K562 (cell line): ENCODE measurements around the gene RAB32. TPM values are rescaled to one million over a fixed set of nuclear protein-coding genes. Genes with fewer than 3 reads are reported as not detected.

ENCODE experiments used
- ATAC-seq: fragments of 200-7000 bp; cut with Tn5 transposase; 3 replicates; pipeline ENCODE4 v1.9.1; 2020; ENCODE audit warnings: moderate library complexity
- BruUV-seq: library from RNA; stranded (reverse); fragments of 400-500 nt; replicated peaks from 2 replicates; lab custom pipeline; 2021; lab: Mats Ljungman, UMichigan
- CTCF ChIA-PET: fragments of 300-600 bp; formaldehyde crosslinking; extraction: SDS; loops from one replicate; lab custom pipeline; 2021; ENCODE audit warnings: low intra/inter-chr PET ratio; lab: Yijun Ruan, JAX
- POLR2A ChIA-PET: fragments of 300-600, 350-650 bp; sonication (Branson Sonifier 250); formaldehyde crosslinking; extraction: SDS; loops from one replicate; lab custom pipeline; 2021; ENCODE audit warnings: antibody characterized with exemption, inconsistent platforms; lab: Yijun Ruan, JAX
- DNase-seq, 4 experiments: peaks; one replicate each; pipeline versions ENCODE4 v3.0.0 to v3.0.0-alpha.2; 2011 to 2018; ENCODE audit warnings: low spot score in 3 of 4, mixed read lengths in 3 of 4; ENCODE audit errors: extremely low read depth in 1 of 4
- FAIRE-seq: peaks from 2 replicates; lab custom pipeline; 2011; peaks lifted over from hg19 to GRCh38; lab: Jason Lieb, UNC
- H2AFZ ChIP-seq: 2 replicates; pipeline ENCODE4 v1.6.0; 2011; ENCODE audit warnings: low read depth, low read length, control low read depth, inconsistent platforms
- H3K27ac ChIP-seq: fragments of 200-600 bp; 3 replicates; pipeline ENCODE4 v1.8.0; 2011; ENCODE audit warnings: low read depth, mild to moderate bottlenecking, control low read depth, inconsistent platforms, low read length, moderate library complexity, mixed read lengths; ENCODE audit errors: extremely low read depth
- H3K27me3 ChIP-seq, 2 experiments: fragments of 300-600 bp in 1 of 2; 2 replicates in 1 of 2; 3 replicates in 1 of 2; pipeline versions ENCODE4 v1.6.0 to v1.8.0; 2011; ENCODE audit warnings: inconsistent platforms in 2 of 2, low read length in 2 of 2, mild to moderate bottlenecking in 1 of 2, mixed read lengths in 1 of 2, moderate library complexity in 1 of 2; ENCODE audit not compliant: control insufficient read depth in 2 of 2, insufficient read depth in 2 of 2
- H3K36me3 ChIP-seq: fragments of 300-600 bp; 3 replicates; pipeline ENCODE4 v1.8.0; 2011; ENCODE audit warnings: mild to moderate bottlenecking, low read length, inconsistent platforms; ENCODE audit not compliant: control insufficient read depth, insufficient read depth
- H3K4me1 ChIP-seq, 2 experiments: fragments of 200-600 bp in 1 of 2; replicated peaks in 1 of 2; 2 replicates in 1 of 2; 3 replicates in 1 of 2; pipeline versions ENCODE4 v1.5.1 to v1.8.0; 2011; ENCODE audit warnings: inconsistent platforms in 2 of 2, low read length in 2 of 2, mild to moderate bottlenecking in 1 of 2, mixed read lengths in 1 of 2, moderate library complexity in 1 of 2; ENCODE audit not compliant: control insufficient read depth in 2 of 2, insufficient read depth in 2 of 2
- H3K4me2 ChIP-seq: 2 replicates; pipeline ENCODE4 v1.6.1; 2011; ENCODE audit warnings: low read length, control low read depth, inconsistent platforms, mixed read lengths; ENCODE audit not compliant: insufficient read depth
- H3K4me3 ChIP-seq: fragments of 200-600 bp; sonication (generic), shearing (Covaris generic); 2 replicates; pipeline ENCODE4 v1.5.1; 2016; ENCODE audit warnings: control low read depth, inconsistent platforms
- H3K79me2 ChIP-seq: fragments of 200-600 bp; 3 replicates; pipeline ENCODE4 v1.8.0; 2011; ENCODE audit warnings: low read length, inconsistent platforms; ENCODE audit not compliant: control insufficient read depth, insufficient read depth
- H3K9ac ChIP-seq, 2 experiments: 2 replicates each; pipeline versions ENCODE4 v1.6.0 to v1.6.1; 2011; ENCODE audit warnings: low read depth in 2 of 2, low read length in 2 of 2, control low read depth in 1 of 2, inconsistent platforms in 1 of 2, mild to moderate bottlenecking in 1 of 2, mixed read lengths in 1 of 2; ENCODE audit not compliant: insufficient read depth in 1 of 2
- H3K9me1 ChIP-seq: one replicate; pipeline ENCODE4 v1.6.0; 2011; ENCODE audit warnings: inconsistent platforms, mild to moderate bottlenecking, low read length, moderate library complexity; ENCODE audit not compliant: control insufficient read depth, insufficient read depth
- H3K9me3 ChIP-seq: replicated peaks from 2 replicates; pipeline ENCODE4 v1.5.1; 2011; ENCODE audit warnings: low read depth, low read length, inconsistent platforms; ENCODE audit not compliant: control insufficient read depth, insufficient read depth
- H4K20me1 ChIP-seq: replicated peaks from 2 replicates; pipeline ENCODE4 v1.6.1; 2011; ENCODE audit warnings: low read length, inconsistent platforms, mixed read lengths; ENCODE audit not compliant: control insufficient read depth, insufficient read depth
- ATF7 ChIP-seq: fragments of 450-650 bp; IDR thresholded peaks from 2 replicates; pipeline ENCODE4 v1.7.1; 2014; ENCODE audit warnings: mild to moderate bottlenecking, moderate library complexity
- CEBPB ChIP-seq: fragments of 450-650 bp; IDR thresholded peaks from 2 replicates; pipeline ENCODE4 v1.6.1; 2016; ENCODE audit warnings: missing genetic modification characterization, missing compliant biosample characterization
- CEBPG ChIP-seq, 3 experiments: fragments of 200-800 bp in 1 of 3; sonication (Bioruptor generic) in 1 of 3; sonication (generic) in 1 of 3; formaldehyde crosslinking in 1 of 3; IDR thresholded peaks in 2 of 3; conservative IDR thresholded peaks in 1 of 3; 2 replicates each; pipeline versions ENCODE4 v1.6.1 to v1.8.0; 2016 to 2022; ENCODE audit warnings: missing compliant biosample characterization in 2 of 3, missing genetic modification characterization in 2 of 3, mild to moderate bottlenecking in 1 of 3, missing genetic modification reagents in 1 of 3
- NELFE ChIP-seq: IDR thresholded peaks from 2 replicates; pipeline ENCODE4 v1.6.1; 2011; ENCODE audit warnings: mild to moderate bottlenecking; ENCODE audit not compliant: insufficient read depth, insufficient read length
- POLR3G ChIP-seq: IDR thresholded peaks from 2 replicates; pipeline ENCODE4 v1.6.1; 2011; ENCODE audit not compliant: insufficient read length, insufficient replicate concordance; ENCODE audit errors: extremely low read depth
- PTBP1 ChIP-seq: fragments of 200-400 bp; formaldehyde crosslinking; IDR thresholded peaks from 2 replicates; pipeline ENCODE4 v1.6.1; 2017; ENCODE audit warnings: low read depth, low read length
- SREBF1 ChIP-seq: fragments of 150-350 bp; IDR thresholded peaks from 2 replicates; pipeline ENCODE4 v1.6.1; 2014; ENCODE audit warnings: antibody characterized with exemption, low read depth, low read length, borderline replicate concordance
- ZNF584 ChIP-seq: fragments of 200-800 bp; sonication (Bioruptor generic); IDR thresholded peaks from 2 replicates; pipeline ENCODE4 v1.6.1; 2016; ENCODE audit warnings: low read depth, mild to moderate bottlenecking, missing genetic modification characterization, missing compliant biosample characterization
- WGBS: fragments of 100-300 bp; shearing (Covaris generic); methylation state at CpG from one replicate; pipeline ENCODE4 v1.1.6; 2016; ENCODE audit warnings: low coverage, mixed read lengths; ENCODE audit not compliant: insufficient coverage; ENCODE audit errors: missing lambda C conversion rate; 5-methylcytosine and 5-hydroxymethylcytosine counted together
- in situ Hi-C: fragments of 300-500 bp; cut with MboI; formaldehyde crosslinking; loops from 4 replicates; pipeline ENCODE4 v1.15.0; 2018; ENCODE audit warnings: inconsistent platforms, mixed read lengths
- intact Hi-C: fragments of 100-400 bp; cut with micrococcal nuclease; formaldehyde crosslinking; loops from 2 replicates; pipeline ENCODE4 v1.14.2; 2022
- polyA plus RNA-seq, 8 experiments: library from polyadenylated mRNA; depleted of rRNA in 4 of 8; stranded (reverse) in 5 of 8; unstranded in 3 of 8; fragments of >200 nt; fragmentation: Nextera tagmentation in 2 of 8; fragmentation: Illumina TruSeq in 1 of 8; extraction: Ambion mirVana in 2 of 8; extraction: Trizol in 1 of 8; gene quantifications; 2 replicates each; pipeline versions ENCODE4 v1.2.1 to v1.2.3, GENCODE V29; 2011 to 2014; ENCODE audit warnings: inconsistent platforms in 1 of 8, missing spikeins in 1 of 8
- total RNA-seq, 7 experiments: library from RNA; depleted of rRNA in 6 of 7; stranded (reverse); fragments of >200 nt in 6 of 7; fragmentation: Illumina TruSeq in 2 of 7; extraction: Trizol in 2 of 7; gene quantifications; 2 replicates each; pipeline versions ENCODE4 v1.2.1 to v1.2.3, GENCODE V29; 2011 to 2021; ENCODE audit warnings: low replicate concordance in 1 of 7
- TF ChIP-seq, protein P1 (sequence below), 2 experiments: fragments of 450-650 bp in 1 of 2; sonication (generic) in 1 of 2; formaldehyde crosslinking in 1 of 2; IDR thresholded peaks in 1 of 2; conservative IDR thresholded peaks in 1 of 2; 2 replicates each; pipeline versions ENCODE4 v1.6.1 to v1.8.1; 2016 to 2023; ENCODE audit warnings: mild to moderate bottlenecking in 2 of 2, moderate library complexity in 2 of 2, inconsistent platforms in 1 of 2, missing genetic modification reagents in 1 of 2
- TF ChIP-seq, protein P2 (sequence below): fragments of 450-650 bp; IDR thresholded peaks from 2 replicates; pipeline ENCODE4 v1.6.1; 2016; ENCODE audit warnings: missing biosample characterization, missing genetic modification characterization
- TF ChIP-seq, protein P3 (sequence below): sonication (generic); IDR thresholded peaks from 2 replicates; pipeline ENCODE4 v1.6.1; 2016

Gene RAB32
- total and polyA plus RNA-seq, 9 of the 15 experiments (the other 6 are each of a cell fraction or from before 2014, with no cell fraction given), result 2.5 to 16.6 (median 11.0) TPM

DNA sequence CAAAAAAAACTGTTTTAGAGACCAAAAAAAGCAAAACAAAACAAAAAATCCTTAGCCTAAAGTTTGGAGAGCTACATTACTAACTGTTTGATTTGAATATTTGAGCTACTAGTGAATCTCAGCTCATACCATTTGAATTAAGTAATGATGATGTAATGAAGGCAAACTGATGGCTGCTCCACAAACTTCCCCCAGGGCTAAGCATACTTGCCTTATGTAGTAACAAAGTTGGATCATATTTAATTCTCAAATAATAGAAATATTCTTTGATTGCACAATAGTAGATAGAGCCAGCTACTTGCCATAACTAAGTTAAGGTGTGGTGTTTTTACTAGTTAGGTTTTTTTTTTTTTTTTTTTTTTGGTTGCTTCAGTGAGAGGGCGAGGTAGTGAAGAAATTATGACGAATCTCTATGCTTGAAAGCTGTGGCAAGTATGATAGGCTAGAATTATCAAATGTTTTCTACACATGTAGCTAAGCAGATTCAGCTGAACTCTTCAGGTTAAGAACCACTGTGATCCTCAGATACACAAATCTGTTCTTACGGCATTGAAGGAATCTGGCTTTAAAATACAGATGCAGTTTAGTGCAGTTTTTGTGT lies 2.9 kb downstream of the RAB32 start:
- H3K27me3 ChIP-seq, result no peaks in the 10 kb centered on the region
- H3K4me2 ChIP-seq, result no peak overlapping the region
- in situ Hi-C loops, result no loop called here
- ChIA-PET CTCF (interaction anchor here (0.8 kb wide), 1 partner anchor 953 kb away, joined by 3 read pairs; no protein-coding TSS in a partner anchor), POLR2A (no interaction called here)
- no peak for FAIRE-seq
- peak; percentile 96 for TF ChIP-seq CEBPB (tag)
- TF ChIP-seq POLR3G, result no peak
- no peak for TF ChIP-seq PTBP1
- peak; percentile 52; the same call in 1 of the 2 replicates for TF ChIP-seq CEBPG (CRISPR knock-in tag; IDR thresholded peaks at IDR 0.05)
- peak; percentile 91 to 99 for TF ChIP-seq CEBPG (tag; conservative IDR thresholded peaks at IDR 0.05 in 1 of 2, IDR thresholded peaks at IDR 0.05 in 1 of 2)
- TF ChIP-seq, protein P1, sequence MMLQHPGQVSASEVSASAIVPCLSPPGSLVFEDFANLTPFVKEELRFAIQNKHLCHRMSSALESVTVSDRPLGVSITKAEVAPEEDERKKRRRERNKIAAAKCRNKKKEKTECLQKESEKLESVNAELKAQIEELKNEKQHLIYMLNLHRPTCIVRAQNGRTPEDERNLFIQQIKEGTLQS (IDR thresholded peaks at IDR 0.05), result peak; percentile 74
- TF ChIP-seq, protein P1 (CRISPR knock-in tag; conservative IDR thresholded peaks at IDR 0.05), result no peak
- TF ChIP-seq SREBF1, result no peak
- no peak for TF ChIP-seq NELFE
- 0 out of 2 replicates have a peak, but pooled peaks have one; percentile 16 for TF ChIP-seq ATF7
- TF ChIP-seq, protein P2, sequence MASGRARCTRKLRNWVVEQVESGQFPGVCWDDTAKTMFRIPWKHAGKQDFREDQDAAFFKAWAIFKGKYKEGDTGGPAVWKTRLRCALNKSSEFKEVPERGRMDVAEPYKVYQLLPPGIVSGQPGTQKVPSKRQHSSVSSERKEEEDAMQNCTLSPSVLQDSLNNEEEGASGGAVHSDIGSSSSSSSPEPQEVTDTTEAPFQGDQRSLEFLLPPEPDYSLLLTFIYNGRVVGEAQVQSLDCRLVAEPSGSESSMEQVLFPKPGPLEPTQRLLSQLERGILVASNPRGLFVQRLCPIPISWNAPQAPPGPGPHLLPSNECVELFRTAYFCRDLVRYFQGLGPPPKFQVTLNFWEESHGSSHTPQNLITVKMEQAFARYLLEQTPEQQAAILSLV (tag), result peak; percentile 63; the same call in 1 of the 2 replicates
- TF ChIP-seq, protein P3, sequence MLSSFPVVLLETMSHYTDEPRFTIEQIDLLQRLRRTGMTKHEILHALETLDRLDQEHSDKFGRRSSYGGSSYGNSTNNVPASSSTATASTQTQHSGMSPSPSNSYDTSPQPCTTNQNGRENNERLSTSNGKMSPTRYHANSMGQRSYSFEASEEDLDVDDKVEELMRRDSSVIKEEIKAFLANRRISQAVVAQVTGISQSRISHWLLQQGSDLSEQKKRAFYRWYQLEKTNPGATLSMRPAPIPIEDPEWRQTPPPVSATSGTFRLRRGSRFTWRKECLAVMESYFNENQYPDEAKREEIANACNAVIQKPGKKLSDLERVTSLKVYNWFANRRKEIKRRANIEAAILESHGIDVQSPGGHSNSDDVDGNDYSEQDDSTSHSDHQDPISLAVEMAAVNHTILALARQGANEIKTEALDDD, result peak; percentile 72
- no peak for TF ChIP-seq ZNF584 (CRISPR knock-in tag)
- no peak overlapping the region for H3K4me3 ChIP-seq
- no peaks in the 10 kb centered on the region for H4K20me1 ChIP-seq
- ATAC-seq, result no peak
- no peak overlapping the region for H3K9ac ChIP-seq
- DNase-seq, result no peak
- no TSS peak for BruUV-seq
- no peak overlapping the region for H2AFZ ChIP-seq
- no peaks in the 10 kb centered on the region for H3K9me1 ChIP-seq
- no peak overlapping the region for H3K27ac ChIP-seq
- H3K36me3 ChIP-seq, result no peaks in the 10 kb centered on the region
- no peaks in the 10 kb centered on the region for H3K9me3 ChIP-seq
- no peaks in the 10 kb centered on the region for H3K79me2 ChIP-seq
- H3K4me1 ChIP-seq, result peaks cover 15 to 16% of the 10 kb centered on the region in 2 experiments
- 30% methylated on average over 3 of the region's 3 CpGs for WGBS
- intact Hi-C loops, result loop anchor here (10.0 kb wide), 1 partner anchor 228 kb away; no protein-coding TSS in a partner anchor
